Natural killer cell (primary cell): Measurements from ENCODE around the gene HDAC4. TPM values are rescaled to one million over a fixed set of nuclear protein-coding genes. Genes with fewer than 3 reads are reported as not detected.

Experiments
- ATAC-seq, 3 donors: fragments of 150-1000 bp in 2 of 3; fragments of 200-7000 bp in 1 of 3; cut with Tn5 transposase; 1 replicate in 1 of 3; 2 replicates in 2 of 3; pipeline ENCODE4 v1.10.0; 2021; ENCODE audit warnings: mild to moderate bottlenecking in 2 of 3, moderate library complexity in 2 of 3
- DNase-seq, 2 donors: peaks; one replicate each; pipeline versions ENCODE4 v3.0.0 to v3.0.0-alpha.2; 2013 to 2021; ENCODE audit warnings: mixed read lengths in 1 of 2
- H3K27ac ChIP-seq: one replicate; pipeline ENCODE4 v1.5.1; 2013; ENCODE audit warnings: mild to moderate bottlenecking, low read length
- H3K27me3 ChIP-seq: one replicate; pipeline ENCODE4 v1.6.1; 2013; ENCODE audit warnings: low read length; ENCODE audit not compliant: control insufficient read depth, insufficient read depth
- H3K36me3 ChIP-seq: one replicate; pipeline ENCODE4 v1.6.1; 2013; ENCODE audit warnings: low read length; ENCODE audit not compliant: control insufficient read depth, insufficient read depth
- H3K4me1 ChIP-seq: one replicate; pipeline ENCODE4 v1.6.1; 2013; ENCODE audit warnings: low read length; ENCODE audit not compliant: control insufficient read depth, insufficient read depth
- H3K4me3 ChIP-seq: one replicate; pipeline ENCODE4 v1.5.1; 2013; ENCODE audit warnings: low read length
- H3K9me3 ChIP-seq: one replicate; pipeline ENCODE4 v1.6.1; 2013; ENCODE audit warnings: low read length; ENCODE audit not compliant: control insufficient read depth, insufficient read depth
- H3K27ac Mint-ChIP-seq, 2 donors: one replicate each; pipeline ENCODE4 v1.8.0; 2022; ENCODE audit warnings: mild to moderate bottlenecking in 2 of 2, mixed read lengths in 2 of 2, moderate library complexity in 1 of 2
- H3K27me3 Mint-ChIP-seq, 2 donors: one replicate each; pipeline ENCODE4 v1.8.0; 2022; ENCODE audit warnings: low read depth in 2 of 2, mixed read lengths in 2 of 2
- H3K36me3 Mint-ChIP-seq: one replicate; pipeline ENCODE4 v1.8.0; 2022; ENCODE audit warnings: mixed read lengths
- H3K4me1 Mint-ChIP-seq, 2 donors: one replicate each; pipeline ENCODE4 v1.8.0; 2022; ENCODE audit warnings: mixed read lengths in 2 of 2
- H3K4me3 Mint-ChIP-seq: one replicate; pipeline ENCODE4 v1.8.0; 2022; ENCODE audit warnings: mild to moderate bottlenecking, moderate library complexity, mixed read lengths
- H3K9me3 Mint-ChIP-seq, 2 donors: one replicate each; pipeline ENCODE4 v1.8.0; 2022; ENCODE audit warnings: mixed read lengths in 2 of 2
- CTCF ChIP-seq: fragments of 200-600 bp; IDR thresholded peaks from one replicate; pipeline ENCODE4 v1.8.0; 2022; ENCODE audit warnings: antibody characterized with exemption
- WGBS: methylation state at CpG from one replicate; pipeline ENCODE4 v1.1.7; 2013; ENCODE audit warnings: missing lambda C conversion rate; ENCODE audit not compliant: insufficient coverage; 5-methylcytosine and 5-hydroxymethylcytosine counted together
- intact Hi-C: fragments of 100-400 bp; cut with micrococcal nuclease; formaldehyde crosslinking; loops from one replicate; pipeline ENCODE4 v1.14.2; 2022
- total RNA-seq, 4 donors: library from RNA; stranded (reverse); fragments of 120-200 nt in 1 of 4; gene quantifications; one replicate each; pipeline versions ENCODE4 v1.2.3 to v1.2.4, GENCODE V29; 2013 to 2022

HDAC4 gene
- total RNA-seq, 3 donors from 2014 or later (not counting 1 experiment from before 2014, with no cell fraction given): 74.9 to 105 (median 100) TPM

GRCh38 chr2:239220981-239221396 is 179.8 kb downstream of the HDAC4 start:
- peak overlapping the region; percentile 37 for H3K4me3 Mint-ChIP-seq
- H3K27ac Mint-ChIP-seq: peak overlapping the region; percentile 82 to 84
- peak overlapping the region; percentile 17 for H3K27ac ChIP-seq
- no peaks in the 10 kb centered on the region for H3K9me3 Mint-ChIP-seq
- H3K36me3 ChIP-seq: no peaks in the 10 kb centered on the region
- H3K4me1 Mint-ChIP-seq: peaks cover 73 to 75% of the 10 kb centered on the region in 2 donors
- H3K27me3 ChIP-seq: no peaks in the 10 kb centered on the region
- WGBS: 86% methylated on average over 15 of the region's 15 CpGs
- no peaks in the 10 kb centered on the region for H3K9me3 ChIP-seq
- no peaks in the 10 kb centered on the region for H3K27me3 Mint-ChIP-seq
- ATAC-seq (no peak), DNase-seq (no peak)
- intact Hi-C loops: no loop called here
- no peaks in the 10 kb centered on the region for H3K36me3 Mint-ChIP-seq
- no peak overlapping the region for H3K4me3 ChIP-seq
- H3K4me1 ChIP-seq: peaks cover 62% of the 10 kb centered on the region
- no peak for TF ChIP-seq CTCF

- DNase-seq (no peak), ATAC-seq (peak in 1 of 3 donors; percentile 50)
- Histone ChIP-seq H3K36me3 (no peaks in the 10 kb centered on the region), H3K4me3 (no peak overlapping the region), H3K27me3 (no peaks in the 10 kb centered on the region), H3K27ac (no peak overlapping the region), H3K4me1 (peaks cover 56% of the 10 kb centered on the region), H3K9me3 (no peaks in the 10 kb centered on the region)
- H3K4me1 Mint-ChIP-seq: peaks cover 75 to 79% of the 10 kb centered on the region in 2 donors
- no peaks in the 10 kb centered on the region for H3K9me3 Mint-ChIP-seq
- no peak overlapping the region for H3K4me3 Mint-ChIP-seq
- peak overlapping the region in 1 of 2 donors; percentile 27 for H3K27ac Mint-ChIP-seq
- intact Hi-C loops: no loop called here
- no peaks in the 10 kb centered on the region for H3K27me3 Mint-ChIP-seq
- WGBS: 87% methylated on average over 9 of the region's 9 CpGs
- no peaks in the 10 kb centered on the region for H3K36me3 Mint-ChIP-seq
- TF ChIP-seq CTCF: no peak
Observed at GRCh38 chr2:239220341-239220740, 180.5 kb downstream of the HDAC4 start.

- no peak for TF ChIP-seq CTCF
- no peak overlapping the region for H3K4me3 ChIP-seq
- DNase-seq (peak in 1 of 2 donors; percentile 28), ATAC-seq (peak; percentile 54 to 89 (median 72))
- Mint-ChIP-seq H3K36me3 (no peaks in the 10 kb centered on the region), H3K4me1 (peaks cover 68 to 69% of the 10 kb centered on the region in 2 donors), H3K27ac (peak overlapping the region; percentile 75 to 90), H3K4me3 (peak overlapping the region; percentile 72), H3K27me3 (no peaks in the 10 kb centered on the region), H3K9me3 (no peaks in the 10 kb centered on the region)
- peaks cover 38% of the 10 kb centered on the region for H3K4me1 ChIP-seq
- peaks cover 5% of the 10 kb centered on the region for H3K36me3 ChIP-seq
- WGBS: 54% methylated on average over 17 of the region's 17 CpGs
- H3K9me3 ChIP-seq: no peaks in the 10 kb centered on the region
- H3K27me3 ChIP-seq: no peaks in the 10 kb centered on the region
- intact Hi-C loops: no loop called here
- H3K27ac ChIP-seq: no peak overlapping the region
Observed at GRCh38 chr2:239216614-239217273, 184.1 kb downstream of the HDAC4 start.
